A673 (cell line): Measurements from ENCODE around the gene COLGALT1. TPM values are rescaled to one million over a fixed set of nuclear protein-coding genes. Genes with fewer than 3 reads are reported as not detected.

Source experiments
- BruUV-seq: library from RNA; stranded (reverse); fragments of 400-500 nt; replicated peaks from 2 replicates; lab custom pipeline; 2021; lab: Mats Ljungman, UMichigan
- CTCF ChIA-PET: fragments of 300-600 bp; sonication (Branson Sonifier 250); formaldehyde crosslinking; loops from one replicate; lab custom pipeline; 2022; ENCODE audit warnings: antibody characterized with exemption; lab: Charles Lee
- POLR2A ChIA-PET: fragments of 300-600 bp; sonication (Branson Sonifier 250); formaldehyde crosslinking; loops from one replicate; lab custom pipeline; 2022; ENCODE audit warnings: antibody characterized with exemption; ENCODE audit not compliant: low non-redundant PET; lab: Charles Lee
- DNase-seq: peaks from one replicate; pipeline ENCODE4 v3.0.0-alpha.2; 2015; ENCODE audit warnings: low spot score
- H3K27ac ChIP-seq: fragments of 200-600 bp; sonication (generic); 2 replicates; pipeline ENCODE4 v1.5.1; 2016; ENCODE audit warnings: mixed run types, low read depth, mild to moderate bottlenecking, mixed read lengths, antibody characterized with exemption, low read length; ENCODE audit not compliant: poor library complexity, severe bottlenecking
- H3K27me3 ChIP-seq: fragments of 200-600 bp; sonication (generic); replicated peaks from 2 replicates; pipeline ENCODE4 v1.6.1; 2017; ENCODE audit warnings: mixed run types, low read depth, mild to moderate bottlenecking, mixed read lengths, antibody characterized with exemption, low read length; ENCODE audit not compliant: insufficient read depth, poor library complexity
- H3K36me3 ChIP-seq: fragments of 200-600 bp; sonication (generic); 2 replicates; pipeline ENCODE4 v1.6.1; 2016; ENCODE audit warnings: mixed run types, mild to moderate bottlenecking, mixed read lengths, antibody characterized with exemption, low read length; ENCODE audit not compliant: insufficient read depth, poor library complexity, severe bottlenecking
- H3K4me1 ChIP-seq: fragments of 200-600 bp; sonication (generic); 2 replicates; pipeline ENCODE4 v1.6.1; 2017; ENCODE audit warnings: mixed run types, mild to moderate bottlenecking, mixed read lengths, antibody characterized with exemption, low read length; ENCODE audit not compliant: insufficient read depth, poor library complexity, severe bottlenecking
- H3K4me3 ChIP-seq: fragments of 200-600 bp; sonication (generic); 2 replicates; pipeline ENCODE4 v1.5.1; 2016; ENCODE audit warnings: low read depth, mixed run types, mild to moderate bottlenecking, mixed read lengths, low read length; ENCODE audit not compliant: poor library complexity, severe bottlenecking
- H3K9me3 ChIP-seq: fragments of 200-600 bp; sonication (generic); 2 replicates; pipeline ENCODE4 v1.6.1; 2016; ENCODE audit warnings: mixed run types, low read depth, mild to moderate bottlenecking, mixed read lengths, antibody characterized with exemption, low read length; ENCODE audit not compliant: poor library complexity, severe bottlenecking
- CTCF ChIP-seq: fragments of 300-800, 200-600 bp; sonication (generic); conservative IDR thresholded peaks from 2 replicates; pipeline ENCODE4 v1.5.1; 2017; ENCODE audit warnings: low read depth, mild to moderate bottlenecking, antibody characterized with exemption, low read length, moderate library complexity, mixed read lengths
- EZH2 ChIP-seq: fragments of 200-600 bp; sonication (generic); IDR thresholded peaks from 2 replicates; pipeline ENCODE4 v1.6.1; 2017; ENCODE audit warnings: borderline replicate concordance, low read depth, mild to moderate bottlenecking, mixed read lengths, antibody characterized with exemption, low read length; ENCODE audit not compliant: poor library complexity, severe bottlenecking
- intact Hi-C: fragments of 100-400 bp; cut with micrococcal nuclease; formaldehyde crosslinking; loops from one replicate; pipeline ENCODE4 v1.10.0; 2022; ENCODE audit not compliant: unreplicated experiment
- total RNA-seq: library from RNA; stranded (reverse); gene quantifications from 2 replicates; pipeline ENCODE4 v1.2.3, GENCODE V29; 2021

Gene COLGALT1
- total RNA-seq, 1 experiment from 2014 or later: 91.3 TPM

DNA sequence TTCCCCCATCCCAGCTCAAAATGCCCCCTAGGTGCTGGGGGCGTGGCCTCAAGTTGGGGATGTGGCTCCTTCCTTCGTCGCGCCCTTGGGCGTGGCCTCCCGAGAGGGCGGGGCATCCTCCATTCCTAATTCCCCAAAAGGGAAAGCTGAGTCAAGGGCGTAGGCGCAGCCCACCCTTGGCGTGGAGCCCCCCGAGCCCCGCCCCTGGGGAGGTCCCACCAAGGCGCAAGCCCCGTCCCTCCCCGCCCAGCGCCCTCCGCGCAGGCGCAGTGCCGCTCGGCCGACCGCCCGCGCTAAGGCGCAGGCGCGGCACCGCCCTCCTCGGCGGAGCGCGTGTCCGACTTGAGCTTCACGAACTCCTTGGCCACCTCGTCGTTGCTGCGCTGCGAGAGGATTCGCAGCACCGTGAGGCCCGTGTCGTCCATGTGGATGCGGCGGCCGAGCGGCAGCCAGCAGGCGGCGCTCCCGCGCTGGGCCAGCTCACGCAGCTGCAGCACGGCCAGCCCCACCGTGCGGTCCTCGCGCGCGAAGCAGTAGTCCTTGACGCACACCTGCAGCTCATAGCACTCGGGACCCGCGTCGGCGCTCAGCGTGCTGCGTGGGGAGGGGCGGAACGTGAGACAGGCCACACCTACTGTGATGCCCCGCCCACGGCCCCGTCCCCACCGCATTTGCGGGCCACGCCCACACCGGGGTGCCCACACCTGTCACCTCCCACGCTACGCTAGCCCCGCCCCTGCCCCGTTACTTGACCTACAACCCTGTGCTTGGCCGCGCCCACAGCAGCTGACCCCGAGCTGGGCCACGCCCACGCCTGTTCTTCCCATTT, 50.5 kb downstream of the COLGALT1 start:
- no TSS peak for BruUV-seq
- ChIA-PET CTCF (interaction anchor here (0.5 to 1.5 kb wide), 8 partner anchors 16 to 186 kb away, joined by 3 to 10 read pairs (median 4); no protein-coding TSS in a partner anchor), POLR2A (interaction anchor here (0.6 kb wide), 1 partner anchor 174 kb away, joined by 4 read pairs; no protein-coding TSS in a partner anchor)
- no peak for TF ChIP-seq EZH2
- TF ChIP-seq CTCF: peak; percentile 59
- H3K9me3 ChIP-seq: no peaks in the 10 kb centered on the region
- intact Hi-C loops: loop anchor here (10.0 kb wide), 1 partner anchor 249 kb away; the partner anchor contains the start of gene RPL18A
- peak; percentile 93 for DNase-seq
- no peaks in the 10 kb centered on the region for H3K27me3 ChIP-seq
- H3K4me1 ChIP-seq: peaks cover 10% of the 10 kb centered on the region
- H3K4me3 ChIP-seq: peak overlapping the region; percentile 49
- H3K27ac ChIP-seq: peak overlapping the region; percentile 93
- H3K36me3 ChIP-seq: no peaks in the 10 kb centered on the region

- intact Hi-C loops: loop anchor here (10.0 kb wide), 1 partner anchor 248 kb away; the partner anchor contains the start of gene RPL18A
- H3K4me3 ChIP-seq: peak overlapping the region; percentile 49
- POLR2A ChIA-PET: no interaction called here
- no peak for DNase-seq
- no peaks in the 10 kb centered on the region for H3K9me3 ChIP-seq
- no TSS peak for BruUV-seq
- H3K36me3 ChIP-seq: no peaks in the 10 kb centered on the region
- no peak for TF ChIP-seq CTCF
- TF ChIP-seq EZH2: no peak
- H3K27me3 ChIP-seq: no peaks in the 10 kb centered on the region
- H3K4me1 ChIP-seq: peaks cover 10% of the 10 kb centered on the region
- peak overlapping the region; percentile 93 for H3K27ac ChIP-seq
- CTCF ChIA-PET: interaction anchor here (0.9 to 1.5 kb wide), 4 partner anchors 15 to 160 kb away, joined by 3 to 10 read pairs (median 4); no protein-coding TSS in a partner anchor
These were observed 51.2 kb downstream of the COLGALT1 start for GRCh38 chr19:17606590-17607185.

GRCh38 chr19:17607936-17608335, 52.5 kb downstream of the COLGALT1 start:
- no TSS peak for BruUV-seq
- POLR2A ChIA-PET: interaction anchor here (0.5 kb wide), 1 partner anchor 241 kb away, joined by 3 read pairs; no protein-coding TSS in a partner anchor
- intact Hi-C loops: loop anchor here (10.0 kb wide), 1 partner anchor 247 kb away; the partner anchor contains the start of gene RPL18A

More at GRCh38 chr19:17607936-17608335, 52.5 kb downstream of the COLGALT1 start:
- no peaks in the 10 kb centered on the region for H3K36me3 ChIP-seq
- no peaks in the 10 kb centered on the region for H3K9me3 ChIP-seq
- H3K4me1 ChIP-seq: peaks cover 6% of the 10 kb centered on the region
- H3K27me3 ChIP-seq: no peaks in the 10 kb centered on the region
- CTCF ChIA-PET: interaction anchor here (0.7 kb wide), 1 partner anchor 159 kb away, joined by 8 read pairs; no protein-coding TSS in a partner anchor
- no peak overlapping the region for H3K4me3 ChIP-seq
- no peak overlapping the region for H3K27ac ChIP-seq
- TF ChIP-seq CTCF (no peak), EZH2 (no peak)
- no peak for DNase-seq
